ENCODE data around the gene CERS6. TPM values are rescaled to one million over a fixed set of nuclear protein-coding genes. Genes with fewer than 3 reads are reported as not detected.
A peak's percentile ranks its signal among the peaks of the same experiment; 100 is the strongest.
"Not testable (repeated sequence)": the region's sequence is repeated elsewhere in the genome, so short reads cannot be mapped to it uniquely, and the experiment has no call there.

The CERS6 gene
- polyA plus RNA-seq, 3 donors from 2014 or later = 2.4 to 9.2 (median 5.6) TPM

DNA sequence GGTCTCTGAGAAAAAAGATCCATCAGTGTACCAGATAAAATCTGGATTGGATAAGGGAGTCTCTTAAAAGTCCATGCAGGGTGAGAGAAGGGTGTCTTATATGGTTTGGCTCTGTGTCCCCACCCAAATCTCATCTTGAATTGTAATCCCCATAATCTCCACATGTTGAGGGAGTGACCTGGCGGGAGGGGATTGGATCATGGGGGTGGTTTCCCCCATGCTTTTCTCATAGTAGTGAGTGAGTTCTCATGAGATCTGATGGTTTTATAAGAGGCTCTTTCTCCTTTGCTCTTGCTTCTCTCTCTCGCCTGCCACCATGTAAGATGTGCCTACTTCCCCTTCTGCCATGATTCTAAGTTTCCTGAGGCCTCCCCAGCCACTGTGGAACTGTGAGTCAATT is 46.8 kb downstream of the CERS6 start:
- H3K9me3 Mint-ChIP-seq; DNase-seq; H3K27ac Mint-ChIP-seq; H3K4me3 Mint-ChIP-seq; H3K27me3 Mint-ChIP-seq (ENCODE audit: low read depth in 3 of 3): not testable (repeated sequence)
- Mint-ChIP-seq H3K4me1 (peaks cover 1 to 11% of the 10 kb centered on the region in 2 donors), H3K36me3 (peaks cover 0 to 12% (median 5%) of the 10 kb centered on the region in 3 donors)

DNA sequence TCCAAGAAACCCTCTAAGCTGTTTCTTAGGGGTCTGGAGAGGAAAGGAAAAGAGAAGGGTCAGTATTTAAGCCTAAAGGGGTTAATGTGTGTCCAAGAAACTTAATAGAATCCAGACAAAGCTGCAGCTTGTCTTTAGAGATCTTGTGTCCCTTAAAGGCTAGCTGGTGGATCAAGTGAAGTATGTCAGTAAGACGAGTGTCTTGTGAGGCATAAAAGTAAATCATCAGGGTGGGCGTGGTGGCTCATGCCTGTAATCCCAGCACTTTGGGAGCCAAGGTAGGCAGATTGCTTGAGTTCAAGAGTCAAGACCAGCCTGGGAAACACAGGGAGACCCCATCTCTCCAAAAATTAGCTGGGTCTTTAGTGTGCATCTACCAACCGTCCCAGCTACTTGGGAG is 47.8 kb downstream of the CERS6 start:
- H3K27me3 Mint-ChIP-seq (ENCODE audit: low read depth in 3 of 3) = peaks cover 0 to 1% (median 0%) of the 10 kb centered on the region in 3 donors
- H3K27ac Mint-ChIP-seq = no peak overlapping the region
- no peaks in the 10 kb centered on the region for H3K9me3 Mint-ChIP-seq
- peaks cover 1 to 5% of the 10 kb centered on the region in 2 donors for H3K4me1 Mint-ChIP-seq
- H3K4me3 Mint-ChIP-seq = no peak overlapping the region
- H3K36me3 Mint-ChIP-seq = peaks cover 0 to 6% (median 5%) of the 10 kb centered on the region in 3 donors
- no peak for DNase-seq

DNA sequence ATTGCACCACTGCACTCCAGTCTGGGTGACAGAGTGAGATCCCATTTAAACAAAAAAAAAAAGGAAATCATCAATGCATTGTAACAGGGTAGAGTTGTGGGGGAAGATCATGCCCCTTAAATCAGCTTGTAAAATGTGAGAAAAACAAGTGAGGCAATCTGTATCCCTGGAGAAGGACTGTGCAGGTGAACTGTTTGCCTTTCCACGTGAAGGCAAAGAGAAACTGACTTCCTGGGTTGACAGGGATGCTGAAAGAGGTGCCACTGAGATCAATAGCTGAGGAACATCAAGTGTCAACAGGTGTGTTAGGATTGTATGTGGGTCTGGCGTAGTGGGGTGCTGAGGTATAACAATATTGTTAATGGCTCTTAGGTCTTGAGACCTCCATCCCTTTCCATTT is 48.3 kb downstream of the CERS6 start:
- DNase-seq = no peak
- peaks cover 1 to 5% of the 10 kb centered on the region in 2 donors for H3K4me1 Mint-ChIP-seq
- peak overlapping the region in 1 of 6 donors; percentile 5 for H3K27ac Mint-ChIP-seq
- no peaks in the 10 kb centered on the region for H3K9me3 Mint-ChIP-seq
- H3K4me3 Mint-ChIP-seq = no peak overlapping the region
- H3K36me3 Mint-ChIP-seq = peaks cover 0 to 5% (median 4%) of the 10 kb centered on the region in 3 donors
- peaks cover 0 to 1% (median 0%) of the 10 kb centered on the region in 3 donors for H3K27me3 Mint-ChIP-seq (ENCODE audit: low read depth in 3 of 3)

DNA sequence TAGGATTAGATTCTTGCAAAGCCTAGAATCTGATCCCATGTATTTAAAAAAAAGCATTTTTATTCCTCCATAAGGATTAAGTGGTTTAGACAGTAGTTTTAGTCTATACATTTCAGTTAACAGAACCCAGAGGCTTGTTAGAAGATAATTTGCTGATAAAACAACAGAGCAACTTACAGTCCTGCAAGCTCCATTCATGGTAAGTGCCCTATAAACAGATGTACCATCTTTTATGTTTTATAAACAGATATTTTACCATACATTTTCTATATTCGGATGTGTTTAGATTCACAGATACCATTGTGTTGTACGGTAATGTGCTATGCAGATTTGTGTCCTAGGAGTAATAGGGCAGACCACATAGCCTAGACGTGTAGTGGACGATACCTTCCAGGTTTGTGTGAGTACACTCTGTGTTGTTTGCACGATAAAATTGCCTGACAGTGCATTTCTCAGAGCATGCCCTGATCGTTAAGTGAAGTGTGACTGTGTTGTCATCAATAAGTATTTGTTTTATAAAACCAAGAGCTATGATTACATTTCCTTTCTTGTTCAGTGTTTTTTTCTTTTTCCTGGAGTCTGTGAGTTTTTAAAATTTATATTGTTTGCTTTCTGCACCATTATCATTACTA is 54.2 kb downstream of the CERS6 start:
- no peak for DNase-seq
- Mint-ChIP-seq H3K9me3 (no peaks in the 10 kb centered on the region), H3K4me3 (no peak overlapping the region), H3K36me3 (peaks cover 0 to 20% (median 4%) of the 10 kb centered on the region in 3 donors), H3K4me1 (peaks cover 7 to 16% of the 10 kb centered on the region in 2 donors), H3K27me3 (ENCODE audit: low read depth in 3 of 3) (peaks cover 0 to 2% (median 0%) of the 10 kb centered on the region in 3 donors), H3K27ac (no peak overlapping the region)

DNA sequence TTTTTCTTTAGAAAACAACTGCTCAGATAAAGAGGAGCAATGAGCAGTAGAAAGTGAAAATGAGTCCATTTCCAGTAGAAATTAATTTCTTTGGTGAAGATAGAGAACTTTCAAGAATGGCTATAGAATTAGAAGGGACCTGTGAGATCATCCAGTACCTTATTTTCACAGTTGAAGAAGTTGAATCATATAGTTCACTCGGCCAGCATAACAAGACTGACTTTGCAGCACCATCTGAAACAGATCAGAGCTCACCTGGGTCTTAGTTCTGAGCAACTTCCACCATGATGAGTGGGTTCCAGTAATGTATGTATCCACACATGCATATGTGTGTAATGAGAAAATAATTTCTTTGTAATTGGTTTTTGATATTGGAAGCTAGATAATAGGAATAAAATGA is 58.6 kb downstream of the CERS6 start:
- no peak overlapping the region for H3K27ac Mint-ChIP-seq
- H3K4me1 Mint-ChIP-seq = peaks cover 8 to 28% of the 10 kb centered on the region in 2 donors
- no peak for DNase-seq
- no peak overlapping the region for H3K4me3 Mint-ChIP-seq
- H3K9me3 Mint-ChIP-seq = no peaks in the 10 kb centered on the region
- peaks cover 0 to 20% (median 4%) of the 10 kb centered on the region in 3 donors for H3K36me3 Mint-ChIP-seq
- H3K27me3 Mint-ChIP-seq (ENCODE audit: low read depth in 3 of 3) = peaks cover 0 to 2% (median 0%) of the 10 kb centered on the region in 3 donors

DNA sequence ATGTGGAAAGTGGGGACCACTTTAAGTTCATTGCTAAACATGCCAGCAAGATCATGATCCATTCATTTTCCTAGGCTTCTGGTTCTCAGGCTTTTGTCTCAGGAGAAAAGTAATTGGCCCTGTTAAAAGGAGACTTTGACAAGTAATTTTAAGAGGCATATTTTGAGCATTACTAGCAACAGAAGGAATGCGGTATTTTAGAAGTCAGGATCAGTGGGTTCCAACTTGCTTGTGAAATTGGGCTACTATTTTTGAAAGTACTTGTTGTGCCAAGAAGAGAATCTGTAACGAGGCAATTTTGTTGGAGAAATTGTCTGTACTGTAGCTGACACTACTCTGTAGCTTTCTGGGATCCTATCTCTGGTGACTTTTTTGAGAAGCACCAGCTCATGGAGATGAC is 59.4 kb downstream of the CERS6 start:
- Mint-ChIP-seq H3K27ac (no peak overlapping the region), H3K4me1 (peaks cover 14 to 35% of the 10 kb centered on the region in 2 donors)
- DNase-seq = no peak

DNA sequence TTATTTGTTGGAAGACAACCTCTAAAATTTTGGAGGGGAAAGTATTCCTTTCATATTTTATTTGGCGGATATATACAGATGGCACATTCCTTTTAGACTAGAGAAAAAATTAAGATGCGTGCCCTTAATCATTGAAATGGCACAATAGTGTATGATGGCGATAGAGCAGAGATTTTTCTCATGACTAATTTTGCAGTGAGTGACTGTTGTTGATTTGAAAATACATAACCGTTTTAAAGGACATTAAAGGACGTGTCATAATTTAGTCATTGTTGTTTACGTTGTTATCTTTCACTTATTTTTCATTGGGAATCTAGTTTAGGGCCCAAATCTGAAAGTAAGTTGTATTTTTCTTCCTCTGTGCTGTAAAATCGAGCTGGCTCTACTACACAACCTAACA is 61.7 kb downstream of the CERS6 start:
- Mint-ChIP-seq H3K4me1 (peaks cover 11 to 44% of the 10 kb centered on the region in 2 donors), H3K27ac (no peak overlapping the region), H3K4me3 (no peak overlapping the region), H3K9me3 (no peaks in the 10 kb centered on the region), H3K36me3 (peaks cover 0 to 20% (median 4%) of the 10 kb centered on the region in 3 donors), H3K27me3 (ENCODE audit: low read depth in 3 of 3) (no peaks in the 10 kb centered on the region)
- no peak for DNase-seq

More for the DNA sequence above, 59.4 kb downstream of the CERS6 start:
- Mint-ChIP-seq H3K36me3 (peaks cover 0 to 20% (median 4%) of the 10 kb centered on the region in 3 donors), H3K27me3 (ENCODE audit: low read depth in 3 of 3) (peaks cover 0 to under 1% (median 0%) of the 10 kb centered on the region in 3 donors), H3K9me3 (no peaks in the 10 kb centered on the region), H3K4me3 (no peak overlapping the region)

DNA sequence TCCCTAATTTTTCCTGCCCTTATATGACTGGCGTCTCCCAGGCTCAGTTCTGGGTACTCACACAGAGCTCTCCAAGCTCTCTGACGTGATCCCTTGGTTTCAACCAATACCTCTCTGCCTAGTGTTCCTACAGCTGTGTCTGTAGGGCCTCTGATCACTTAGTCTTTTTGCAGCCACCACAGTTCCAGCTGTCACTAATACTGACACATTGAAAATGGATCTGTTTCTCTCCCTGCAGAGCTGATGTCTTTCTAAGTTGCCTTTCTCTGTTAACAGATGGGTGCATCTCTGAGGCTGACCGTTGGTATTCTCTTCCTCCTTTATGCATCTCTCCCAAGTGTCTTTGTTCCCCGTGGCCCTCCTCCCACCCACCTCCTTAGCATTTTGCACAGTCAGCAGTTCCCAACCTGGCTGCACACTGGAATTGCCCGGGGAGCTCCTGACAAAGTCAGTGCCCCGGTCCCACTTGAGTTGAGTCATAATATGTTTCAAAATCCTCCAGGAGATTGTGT is 62.5 kb downstream of the CERS6 start:
- Mint-ChIP-seq H3K9me3 (no peaks in the 10 kb centered on the region), H3K36me3 (peaks cover 0 to 13% (median 4%) of the 10 kb centered on the region in 3 donors), H3K27ac (no peak overlapping the region), H3K27me3 (ENCODE audit: low read depth in 3 of 3) (no peaks in the 10 kb centered on the region), H3K4me3 (no peak overlapping the region), H3K4me1 (peaks cover 12 to 52% of the 10 kb centered on the region in 2 donors)
- DNase-seq = no peak

DNA sequence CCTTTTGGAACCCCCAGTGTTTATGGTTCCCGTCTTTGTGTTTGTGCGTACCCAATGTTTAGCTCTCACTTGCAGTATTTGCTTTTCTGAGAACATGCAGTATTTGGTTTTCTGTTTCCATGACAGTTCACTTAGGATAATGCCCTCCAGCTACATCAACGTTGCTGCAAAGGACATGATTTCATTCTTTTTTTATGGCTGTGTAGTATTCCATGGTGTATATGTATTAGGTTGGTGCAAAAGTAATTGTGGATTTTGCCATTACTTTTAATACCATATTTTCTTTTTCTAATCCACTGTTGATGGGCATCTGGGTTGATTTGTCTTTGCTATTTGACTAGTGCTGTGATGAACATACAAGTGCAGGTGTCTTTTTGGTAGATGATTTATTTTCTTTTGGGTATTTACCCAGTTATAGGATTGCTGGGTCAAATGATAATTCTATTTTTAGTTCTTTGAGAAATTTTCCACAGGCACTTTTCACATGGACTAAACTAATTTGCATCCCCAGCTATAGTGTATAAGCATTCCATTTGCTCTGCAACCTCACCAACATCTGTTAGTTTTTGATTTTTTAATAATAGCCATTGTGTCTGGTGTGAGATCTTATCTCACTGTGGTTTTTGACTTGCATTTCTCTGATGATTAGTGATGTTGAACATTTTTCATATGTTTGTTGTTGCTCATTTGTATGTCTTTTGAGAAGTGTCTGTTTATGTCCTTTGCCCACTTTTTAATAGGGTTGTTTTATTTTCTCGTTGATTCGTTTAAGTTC is 63.6 kb downstream of the CERS6 start:
- Mint-ChIP-seq H3K27ac (no peak overlapping the region), H3K9me3 (no peaks in the 10 kb centered on the region), H3K27me3 (ENCODE audit: low read depth in 3 of 3) (no peaks in the 10 kb centered on the region), H3K36me3 (peaks cover 0 to 2% (median 2%) of the 10 kb centered on the region in 3 donors), H3K4me1 (peaks cover 17 to 53% of the 10 kb centered on the region in 2 donors), H3K4me3 (no peak overlapping the region)
- no peak for DNase-seq

DNA sequence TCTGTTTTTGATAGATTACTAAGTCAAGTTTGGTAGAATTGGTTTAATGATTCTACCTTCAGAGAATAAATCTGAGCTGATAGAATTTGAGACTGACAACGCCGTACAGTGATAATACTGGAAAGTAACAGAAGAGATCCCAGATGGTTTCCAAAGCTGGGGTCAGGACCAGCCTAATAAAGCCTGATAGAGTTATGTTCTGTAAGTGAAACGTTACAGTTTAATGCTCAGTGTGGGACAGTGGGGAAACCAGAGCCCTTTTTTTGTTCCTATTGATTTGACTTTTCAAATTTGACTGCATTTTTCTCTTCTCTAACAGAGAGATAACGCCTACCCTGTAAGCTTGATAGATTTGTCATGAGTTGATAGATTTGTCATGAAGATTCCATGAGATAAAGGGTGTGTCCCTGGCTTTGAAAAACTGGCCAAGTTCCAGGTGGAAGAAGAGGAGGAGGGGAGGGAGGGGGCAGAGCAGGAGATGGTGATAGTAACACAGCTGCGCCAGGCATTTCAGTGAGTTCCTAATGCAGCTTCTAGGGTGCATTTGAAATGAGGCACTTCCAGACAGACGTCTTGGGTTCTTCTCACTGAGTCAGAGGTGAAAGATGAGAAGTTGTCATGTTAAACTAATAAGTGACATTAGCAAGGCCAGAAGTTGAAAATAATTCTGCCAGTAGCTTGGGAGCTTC is 65.1 kb downstream of the CERS6 start:
- H3K4me3 Mint-ChIP-seq = no peak overlapping the region
- H3K36me3 Mint-ChIP-seq = no peaks in the 10 kb centered on the region
- no peak for DNase-seq
- no peaks in the 10 kb centered on the region for H3K9me3 Mint-ChIP-seq
- no peaks in the 10 kb centered on the region for H3K27me3 Mint-ChIP-seq (ENCODE audit: low read depth in 3 of 3)
- peaks cover 17 to 53% of the 10 kb centered on the region in 2 donors for H3K4me1 Mint-ChIP-seq
- no peak overlapping the region for H3K27ac Mint-ChIP-seq

DNA sequence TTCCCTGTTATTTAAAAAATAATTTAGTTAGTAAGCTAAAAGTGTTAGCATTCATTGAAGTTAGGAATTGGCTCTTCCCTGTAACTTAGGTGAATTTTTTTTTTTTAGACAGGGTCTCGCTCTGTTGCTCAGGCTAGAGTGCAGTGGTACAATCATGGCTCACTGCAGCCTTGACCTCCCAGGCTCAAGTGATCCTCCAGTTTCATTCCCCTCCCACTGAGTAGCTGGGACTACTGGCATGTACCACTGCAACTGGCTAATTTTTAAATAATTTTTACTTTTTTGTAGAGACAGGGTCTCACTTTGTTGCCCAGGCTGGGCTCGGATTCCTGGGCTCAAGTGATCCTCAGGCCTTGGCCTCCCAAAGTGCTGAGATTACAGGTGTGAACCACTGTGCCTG is 66.4 kb downstream of the CERS6 start:
- no peak overlapping the region for H3K27ac Mint-ChIP-seq
- peaks cover 17 to 53% of the 10 kb centered on the region in 2 donors for H3K4me1 Mint-ChIP-seq
- no peak for DNase-seq
- H3K36me3 Mint-ChIP-seq = no peaks in the 10 kb centered on the region
- no peaks in the 10 kb centered on the region for H3K9me3 Mint-ChIP-seq
- H3K4me3 Mint-ChIP-seq = no peak overlapping the region
- no peaks in the 10 kb centered on the region for H3K27me3 Mint-ChIP-seq (ENCODE audit: low read depth in 3 of 3)

DNA sequence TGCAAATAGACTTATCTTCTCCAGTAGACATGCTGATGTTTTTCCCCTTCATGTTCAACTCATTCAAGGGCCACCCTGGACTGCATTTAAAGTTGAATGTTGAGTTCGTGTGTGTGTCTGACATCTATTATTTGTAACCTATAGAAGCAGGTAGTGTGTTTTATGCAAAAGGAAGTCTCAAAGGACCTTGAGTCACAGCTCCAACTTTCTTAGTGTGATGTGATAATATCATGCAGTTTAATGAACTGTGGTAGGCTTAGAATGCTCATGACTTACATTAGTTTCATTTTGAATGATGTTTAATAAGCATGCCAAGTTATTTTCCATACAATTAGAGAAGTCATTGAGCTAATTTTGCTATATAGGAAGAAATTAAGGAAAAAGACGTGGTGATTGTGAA is 67.9 kb downstream of the CERS6 start:
- H3K27me3 Mint-ChIP-seq (ENCODE audit: low read depth in 3 of 3) = no peaks in the 10 kb centered on the region
- H3K4me1 Mint-ChIP-seq = peaks cover 18 to 43% of the 10 kb centered on the region in 2 donors
- no peak overlapping the region for H3K4me3 Mint-ChIP-seq

DNA sequence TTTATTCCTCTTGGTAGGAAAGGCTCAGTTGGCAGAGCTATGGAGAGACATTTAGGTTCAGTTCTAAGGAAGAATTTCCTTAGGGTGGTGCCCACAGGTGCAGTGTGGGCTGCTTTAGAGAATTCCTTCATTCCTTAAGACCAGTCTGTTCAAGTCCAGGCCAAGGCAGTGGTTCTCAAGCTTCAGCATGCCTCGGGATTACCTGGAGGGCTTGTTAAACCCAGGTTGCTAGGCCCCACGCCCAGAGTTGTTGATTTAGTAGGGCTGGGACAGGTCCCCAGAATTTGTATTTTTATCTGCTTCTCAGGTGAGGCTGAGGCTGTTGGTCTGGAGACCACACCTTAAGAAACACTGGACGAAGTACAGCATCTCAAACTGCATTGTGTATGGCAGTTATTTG is 68.9 kb downstream of the CERS6 start:
- DNase-seq = no peak
- H3K4me3 Mint-ChIP-seq = no peak overlapping the region
- H3K4me1 Mint-ChIP-seq = peaks cover 20 to 38% of the 10 kb centered on the region in 2 donors
- no peak overlapping the region for H3K27ac Mint-ChIP-seq
- no peaks in the 10 kb centered on the region for H3K36me3 Mint-ChIP-seq
- H3K9me3 Mint-ChIP-seq = no peaks in the 10 kb centered on the region
- H3K27me3 Mint-ChIP-seq (ENCODE audit: low read depth in 3 of 3) = no peaks in the 10 kb centered on the region

More for the DNA sequence above, 67.9 kb downstream of the CERS6 start:
- H3K27ac Mint-ChIP-seq = peak overlapping the region in 1 of 6 donors; percentile 16
- H3K36me3 Mint-ChIP-seq = no peaks in the 10 kb centered on the region
- no peaks in the 10 kb centered on the region for H3K9me3 Mint-ChIP-seq
- no peak for DNase-seq

Measured in immature natural killer cell (primary cell).